Omental fat pad (tissue), 4 donors: ENCODE measurements around the gene GSTA2. TPM values are rescaled to one million over a fixed set of nuclear protein-coding genes. Genes with fewer than 3 reads are reported as not detected.
"Not testable (repeated sequence)": the region's sequence is repeated elsewhere in the genome, so short reads cannot be mapped to it uniquely, and the experiment has no call there.

ENCODE experiments used
- ATAC-seq: fragments of 150-250 bp; one replicate; pipeline ENCODE4 v1.9.1; 2016; ENCODE audit warnings: mild to moderate bottlenecking, moderate library complexity; ENCODE audit not compliant: low FRiP score
- DNase-seq: peaks from one replicate; pipeline ENCODE4 v3.0.0-alpha.2; 2019; ENCODE audit warnings: low spot score
- total RNA-seq, 4 donors: library from RNA; depleted of rRNA; stranded (reverse); fragments of >200 nt; gene quantifications; one replicate each; pipeline ENCODE4 v1.1.0, GENCODE V29; 2016
- TF ChIP-seq, protein P1 (sequence below), 3 donors: fragments of 450-650 bp; IDR thresholded peaks; one replicate each; pipeline ENCODE4 v1.5.1; 2016 to 2017; ENCODE audit warnings: antibody characterized with exemption in 3 of 3, mild to moderate bottlenecking in 3 of 3, moderate library complexity in 2 of 3

GSTA2 gene
- not detected for total RNA-seq

DNA sequence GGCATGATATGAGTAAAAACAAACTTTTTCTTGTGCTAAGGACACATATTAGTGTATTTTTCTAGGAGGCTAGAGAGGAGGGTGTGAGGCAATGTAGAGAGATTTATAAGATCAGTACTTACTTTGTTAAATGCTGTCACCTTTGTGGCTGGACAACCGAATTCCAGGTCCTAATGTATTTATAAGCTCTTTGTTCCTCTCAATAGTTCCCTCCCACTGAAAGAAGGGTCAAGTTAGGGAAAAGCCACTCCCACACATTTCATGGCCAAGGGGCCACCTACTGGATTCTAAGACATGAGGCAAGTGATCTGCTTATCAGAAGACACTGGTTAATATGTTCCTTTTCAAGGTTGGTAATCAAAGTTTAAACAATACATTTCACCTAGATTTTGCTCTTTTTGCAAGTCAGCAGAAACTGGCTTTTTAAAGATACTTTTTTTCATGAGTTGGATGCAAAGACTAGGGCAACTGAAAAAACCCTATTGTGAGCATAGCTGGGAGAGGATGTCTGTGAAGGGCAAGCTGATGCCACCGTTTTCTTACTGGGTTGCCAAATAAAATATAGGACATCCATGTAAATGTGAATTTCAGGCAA lies at the start of gene GSTA2:
TSS of gene GSTA2 (minus strand) at position 154 of the 595 bp plus-strand sequence. CDS start 5,528 bp downstream, outside the sequence.
- DNase-seq, ATAC-seq: not testable (repeated sequence)

DNA sequence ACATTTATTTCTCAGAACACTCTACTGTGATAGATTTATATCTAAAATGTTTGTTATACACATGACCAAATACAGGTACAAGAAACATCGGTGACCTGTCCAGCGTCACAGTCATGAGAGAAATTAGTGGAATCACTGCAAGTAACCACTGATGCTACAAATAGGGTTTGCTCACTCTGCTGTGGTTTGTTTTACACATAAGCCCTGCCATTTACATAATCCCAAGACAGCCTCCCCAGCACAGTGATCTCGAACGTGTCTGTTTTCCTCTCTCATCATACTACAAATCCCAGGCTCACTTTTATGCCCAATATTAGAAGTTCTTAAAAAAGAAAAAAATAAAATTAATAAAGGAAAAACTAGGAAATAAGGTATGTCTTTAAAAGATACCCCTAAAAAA lies 46.5 kb upstream of the GSTA2 start:
- not testable (repeated sequence) for DNase-seq, ATAC-seq

DNA sequence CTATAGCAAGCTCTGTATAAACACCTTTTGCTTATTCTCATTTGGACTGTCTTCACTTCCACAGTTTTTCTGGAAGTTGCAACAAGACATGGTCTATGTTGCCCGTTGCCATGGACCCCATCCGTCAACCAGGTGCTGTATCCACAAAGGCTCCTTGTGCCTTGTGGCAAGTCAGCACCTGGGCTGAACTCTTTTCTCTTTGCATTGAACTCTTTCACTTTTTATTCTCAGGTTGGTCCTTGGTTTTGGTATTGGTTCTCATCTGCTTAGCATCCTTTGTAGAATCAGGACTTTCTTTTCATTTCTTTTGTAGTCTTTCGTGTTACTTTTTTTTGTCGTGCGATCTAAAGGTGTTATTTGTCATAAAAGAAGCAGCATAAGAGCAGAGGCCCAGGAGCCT lies 45.4 kb upstream of the GSTA2 start:
- TF ChIP-seq, protein P1, sequence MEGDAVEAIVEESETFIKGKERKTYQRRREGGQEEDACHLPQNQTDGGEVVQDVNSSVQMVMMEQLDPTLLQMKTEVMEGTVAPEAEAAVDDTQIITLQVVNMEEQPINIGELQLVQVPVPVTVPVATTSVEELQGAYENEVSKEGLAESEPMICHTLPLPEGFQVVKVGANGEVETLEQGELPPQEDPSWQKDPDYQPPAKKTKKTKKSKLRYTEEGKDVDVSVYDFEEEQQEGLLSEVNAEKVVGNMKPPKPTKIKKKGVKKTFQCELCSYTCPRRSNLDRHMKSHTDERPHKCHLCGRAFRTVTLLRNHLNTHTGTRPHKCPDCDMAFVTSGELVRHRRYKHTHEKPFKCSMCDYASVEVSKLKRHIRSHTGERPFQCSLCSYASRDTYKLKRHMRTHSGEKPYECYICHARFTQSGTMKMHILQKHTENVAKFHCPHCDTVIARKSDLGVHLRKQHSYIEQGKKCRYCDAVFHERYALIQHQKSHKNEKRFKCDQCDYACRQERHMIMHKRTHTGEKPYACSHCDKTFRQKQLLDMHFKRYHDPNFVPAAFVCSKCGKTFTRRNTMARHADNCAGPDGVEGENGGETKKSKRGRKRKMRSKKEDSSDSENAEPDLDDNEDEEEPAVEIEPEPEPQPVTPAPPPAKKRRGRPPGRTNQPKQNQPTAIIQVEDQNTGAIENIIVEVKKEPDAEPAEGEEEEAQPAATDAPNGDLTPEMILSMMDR (IDR thresholded peaks at IDR 0.05): no peak
- ATAC-seq: no peak
- DNase-seq: no peak

DNA sequence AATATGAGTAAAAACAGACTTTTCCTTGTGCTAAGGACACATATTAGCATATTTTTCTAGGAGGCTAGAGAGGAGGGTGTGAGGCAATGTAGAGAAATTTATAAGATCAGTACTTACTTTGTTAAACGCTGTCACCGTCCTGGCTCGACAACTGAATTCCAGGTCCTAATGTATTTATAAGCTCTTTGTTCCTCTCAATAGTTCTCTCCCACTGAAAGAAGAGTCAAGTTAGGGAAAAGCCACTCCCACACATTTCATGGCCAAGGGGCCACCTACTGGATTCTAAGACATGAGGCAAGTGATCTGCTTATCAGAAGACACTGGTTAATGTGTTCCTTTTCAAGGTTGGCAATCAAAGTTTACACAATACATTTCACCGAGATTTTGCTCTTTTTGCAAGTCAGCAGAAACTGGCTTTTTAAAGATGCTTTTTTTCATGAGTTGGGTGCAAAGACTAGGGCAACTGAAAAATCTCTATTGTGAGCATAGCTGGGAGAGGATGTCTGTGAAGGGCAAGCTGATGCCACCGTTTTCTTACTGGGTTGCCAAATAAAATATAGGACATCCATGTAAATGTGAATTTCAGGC lies 40.5 kb upstream of the GSTA2 start, which contains the start of gene GSTA1:
TSS of gene GSTA1 (minus strand) at position 149 of the 588 bp plus-strand sequence. CDS start 4,549 bp downstream, outside the sequence.
- ATAC-seq, DNase-seq: not testable (repeated sequence)

DNA sequence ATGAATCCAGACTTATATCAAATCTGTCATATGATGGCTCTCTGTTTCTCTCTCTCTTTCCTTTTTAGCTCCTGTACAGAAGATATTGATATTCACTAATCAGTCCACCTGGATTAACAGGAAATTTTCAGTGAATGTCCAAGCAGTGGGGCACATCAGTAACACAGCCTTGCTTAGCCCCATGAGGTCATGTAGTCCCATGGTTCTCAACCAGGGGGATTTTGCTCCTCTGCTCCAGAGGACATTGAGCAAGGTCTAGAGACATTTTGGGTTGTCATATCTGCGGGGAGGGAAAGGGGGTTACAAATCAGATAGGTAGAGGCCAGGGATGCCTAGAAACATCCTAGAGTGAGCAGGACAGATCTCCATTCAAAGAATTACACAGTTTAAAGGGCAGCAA lies 39.5 kb upstream of the GSTA2 start:
- ATAC-seq (no peak), DNase-seq (no peak)
- TF ChIP-seq, protein P1 (IDR thresholded peaks at IDR 0.05): no peak

DNA sequence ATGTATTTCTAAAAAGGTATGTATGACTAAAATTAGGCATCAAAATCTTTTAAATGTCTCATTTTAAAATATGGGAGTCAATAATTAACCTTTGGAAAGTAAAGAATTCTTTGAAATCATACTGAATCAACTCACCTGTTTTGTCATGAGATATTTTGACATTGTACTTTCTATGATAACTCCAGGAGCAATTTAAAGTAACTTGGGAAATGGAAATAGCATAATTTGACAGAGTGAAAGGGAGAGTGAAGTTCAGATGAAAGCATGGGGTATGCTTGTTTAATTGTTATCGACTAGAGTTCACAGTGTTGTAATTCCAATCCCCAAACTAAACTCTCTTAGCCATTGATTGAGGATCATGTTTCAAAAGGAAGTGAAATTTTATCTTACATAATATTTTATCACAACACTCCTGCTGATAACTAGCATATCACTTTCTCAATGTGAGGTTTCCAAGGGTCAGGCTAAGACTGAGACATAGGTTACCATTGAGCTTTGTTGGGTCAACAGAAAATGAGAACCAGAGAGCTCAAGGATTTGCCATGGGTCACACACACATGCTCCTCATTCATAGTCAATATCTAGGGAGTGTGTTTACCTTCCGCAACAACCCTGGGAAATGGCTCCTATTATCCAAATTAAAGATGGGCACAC lies 38.0 kb upstream of the GSTA2 start:
- TF ChIP-seq, protein P1 (IDR thresholded peaks at IDR 0.05): no peak
- DNase-seq: no peak
- ATAC-seq: no peak

DNA sequence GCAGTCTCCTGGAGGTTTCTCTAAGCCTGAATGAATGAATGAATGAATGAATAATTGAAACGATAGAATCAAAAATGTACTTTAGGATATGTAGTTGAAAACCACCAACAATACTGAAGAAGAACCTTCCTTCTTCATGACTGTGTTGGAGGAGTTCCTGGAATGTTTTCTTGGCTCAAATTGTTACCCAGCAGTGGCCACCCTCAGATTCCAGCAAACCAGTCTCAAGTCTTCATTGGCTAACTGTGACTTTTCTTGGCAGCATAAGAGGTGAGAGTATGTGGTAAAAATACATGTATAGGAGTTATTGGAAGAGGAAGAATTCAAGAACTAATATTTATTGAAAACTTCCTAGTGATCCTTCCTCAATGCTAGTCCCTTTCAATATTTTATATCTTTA lies 36.0 kb upstream of the GSTA2 start:
- ATAC-seq, DNase-seq: not testable (repeated sequence)

DNA sequence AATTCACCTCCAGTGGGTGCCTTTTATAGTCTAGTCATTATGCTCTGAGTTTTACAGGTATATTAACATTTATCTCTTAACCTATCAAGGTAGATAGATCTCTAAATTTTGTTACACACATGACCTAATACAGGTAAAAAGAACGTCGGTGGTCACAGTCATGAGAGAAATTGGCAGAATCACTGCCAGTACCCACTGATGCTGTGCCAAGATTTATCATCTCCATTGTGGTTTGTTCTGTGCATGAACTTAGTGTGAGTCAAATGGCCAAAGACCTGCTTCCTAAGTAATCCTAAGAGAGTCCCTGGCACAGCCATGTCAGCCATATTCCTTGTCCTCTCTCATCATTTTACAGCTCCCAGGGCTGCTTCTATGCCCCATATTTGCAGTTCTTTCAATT lies 31.1 kb upstream of the GSTA2 start:
- not testable (repeated sequence) for ATAC-seq, DNase-seq

DNA sequence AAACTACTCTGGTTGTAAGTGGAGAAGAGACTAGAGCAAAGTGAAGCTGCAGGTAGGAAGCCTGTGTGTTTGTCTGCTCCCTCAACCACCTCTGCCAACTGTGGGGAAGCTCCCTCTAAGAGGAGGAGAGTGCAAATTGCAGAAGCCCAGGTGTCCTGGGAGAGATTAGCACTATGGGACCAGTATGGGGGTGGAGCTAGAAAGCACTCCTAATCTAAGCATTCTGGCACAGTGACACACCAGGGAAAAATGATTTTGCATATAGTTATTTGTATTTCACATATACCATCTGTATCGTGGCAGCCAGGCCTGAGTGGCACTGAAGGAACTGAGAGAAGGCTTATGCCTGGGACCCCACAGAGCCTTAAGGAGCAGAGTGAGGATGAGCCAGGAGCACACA lies 27.6 kb upstream of the GSTA2 start:
- TF ChIP-seq, protein P1 (IDR thresholded peaks at IDR 0.05): no peak
- ATAC-seq (no peak), DNase-seq (no peak)

DNA sequence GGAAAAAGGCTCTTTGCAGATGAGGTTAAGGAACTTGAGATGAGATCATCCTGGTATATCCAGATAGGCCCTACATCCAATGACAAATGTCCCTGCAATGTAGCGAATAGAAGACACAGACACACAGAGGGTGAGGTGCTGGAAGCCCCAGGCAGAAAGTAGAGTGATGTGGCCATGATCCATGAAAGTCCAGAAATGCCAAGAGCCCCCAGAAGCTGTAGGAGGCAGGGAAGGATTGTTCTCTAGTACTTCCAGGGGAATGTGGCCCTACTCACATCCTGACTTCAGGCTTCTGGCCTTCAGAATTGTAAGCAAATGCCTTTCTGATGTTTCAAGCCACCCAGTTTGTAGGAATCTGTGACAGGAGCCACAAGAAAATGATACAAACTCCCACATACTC lies 26.4 kb upstream of the GSTA2 start:
- DNase-seq, ATAC-seq: not testable (repeated sequence)
